H9 (cell line): ENCODE data around the gene POU5F1. TPM values are rescaled to one million over a fixed set of nuclear protein-coding genes. Genes with fewer than 3 reads are reported as not detected.
"Not testable (repeated sequence)": the region's sequence is repeated elsewhere in the genome, so short reads cannot be mapped to it uniquely, and the experiment has no call there.

ENCODE experiments used
- DNase-seq: peaks from one replicate; pipeline ENCODE4 v3.0.0-alpha.2; 2017
- H2AFZ ChIP-seq: one replicate; pipeline ENCODE4 v1.6.1; 2013; ENCODE audit warnings: mild to moderate bottlenecking, low read length, control low read depth, moderate library complexity
- H2AK5ac ChIP-seq: 2 replicates; pipeline ENCODE4 v1.6.1; 2013; ENCODE audit warnings: low read length, control low read depth, mixed read lengths; ENCODE audit not compliant: insufficient read length
- H2BK120ac ChIP-seq: one replicate; pipeline ENCODE4 v1.6.1; 2013; ENCODE audit warnings: low read depth, mild to moderate bottlenecking, low read length, control low read depth, inconsistent platforms; ENCODE audit not compliant: poor library complexity, severe bottlenecking
- H2BK12ac ChIP-seq: 2 replicates; pipeline ENCODE4 v1.6.1; 2013; ENCODE audit warnings: low read length, control low read depth, mixed read lengths, low read depth; ENCODE audit not compliant: insufficient read length
- H2BK15ac ChIP-seq: 2 replicates; pipeline ENCODE4 v1.6.1; 2013; ENCODE audit warnings: low read depth, low read length, control low read depth
- H2BK20ac ChIP-seq: one replicate; pipeline ENCODE4 v1.6.1; 2013; ENCODE audit warnings: low read depth, mild to moderate bottlenecking, low read length, control low read depth, inconsistent platforms; ENCODE audit not compliant: poor library complexity, severe bottlenecking
- H2BK5ac ChIP-seq: 2 replicates; pipeline ENCODE4 v1.6.1; 2013; ENCODE audit warnings: low read length, control low read depth, mixed read lengths; ENCODE audit not compliant: insufficient read length
- H3K14ac ChIP-seq: 2 replicates; pipeline ENCODE4 v1.6.1; 2013; ENCODE audit warnings: low read length, control low read depth; ENCODE audit not compliant: insufficient read depth
- H3K18ac ChIP-seq: 2 replicates; pipeline ENCODE4 v1.6.1; 2013; ENCODE audit warnings: low read depth, mild to moderate bottlenecking, mixed read lengths, low read length, control low read depth; ENCODE audit not compliant: insufficient read length
- H3K23ac ChIP-seq: 2 replicates; pipeline ENCODE4 v1.6.1; 2013; ENCODE audit warnings: low read length, control low read depth, mixed read lengths, low read depth; ENCODE audit not compliant: insufficient read length
- H3K23me2 ChIP-seq: 2 replicates; pipeline ENCODE4 v1.6.1; 2013; ENCODE audit warnings: low read depth, mild to moderate bottlenecking, mixed read lengths, low read length, control low read depth; ENCODE audit not compliant: insufficient read length, poor library complexity, severe bottlenecking
- H3K27ac ChIP-seq: 2 replicates; pipeline ENCODE4 v1.5.1; 2013; ENCODE audit warnings: low read length, control low read depth, mixed read lengths, low read depth; ENCODE audit not compliant: insufficient read length
- H3K27me3 ChIP-seq: 2 replicates; pipeline ENCODE4 v1.6.1; 2013; ENCODE audit warnings: low read length, control low read depth, inconsistent platforms; ENCODE audit not compliant: insufficient read depth
- H3K4ac ChIP-seq: 2 replicates; pipeline ENCODE4 v1.6.1; 2013; ENCODE audit warnings: low read depth, mild to moderate bottlenecking, control low read depth, inconsistent platforms, low read length, moderate library complexity
- H3K4me1 ChIP-seq: 2 replicates; pipeline ENCODE4 v1.6.1; 2013; ENCODE audit warnings: low read length, control low read depth, inconsistent platforms; ENCODE audit not compliant: insufficient read depth
- H3K4me2 ChIP-seq: 2 replicates; pipeline ENCODE4 v1.6.1; 2013; ENCODE audit warnings: low read length, control low read depth, mixed read lengths; ENCODE audit not compliant: insufficient read length, insufficient read depth
- H3K56ac ChIP-seq: 2 replicates; pipeline ENCODE4 v1.6.1; 2013; ENCODE audit warnings: low read depth, mild to moderate bottlenecking, mixed read lengths, low read length, control low read depth; ENCODE audit not compliant: insufficient read length
- H3K79me1 ChIP-seq: 2 replicates; pipeline ENCODE4 v1.6.1; 2013; ENCODE audit warnings: low read depth, mild to moderate bottlenecking, moderate library complexity, low read length, control low read depth, inconsistent platforms; ENCODE audit not compliant: insufficient read depth, poor library complexity, severe bottlenecking
- H3K79me2 ChIP-seq: 2 replicates; pipeline ENCODE4 v1.6.1; 2013; ENCODE audit warnings: low read length, control low read depth, inconsistent platforms; ENCODE audit not compliant: insufficient read depth
- H3K9ac ChIP-seq: 2 replicates; pipeline ENCODE4 v1.6.1; 2013; ENCODE audit warnings: low read length, control low read depth, mixed read lengths; ENCODE audit not compliant: insufficient read length; ENCODE audit errors: extremely low read depth
- H3K9me3 ChIP-seq: one replicate; pipeline ENCODE4 v1.6.1; 2013; ENCODE audit warnings: low read depth, low read length, inconsistent platforms; ENCODE audit not compliant: control insufficient read depth
- H3T11ph ChIP-seq: one replicate; pipeline ENCODE4 v1.6.1; 2013; ENCODE audit warnings: mild to moderate bottlenecking, low read length, control low read depth, inconsistent platforms
- H4K20me1 ChIP-seq: one replicate; pipeline ENCODE4 v1.6.1; 2013; ENCODE audit not compliant: control insufficient read depth, insufficient read length, insufficient read depth
- H4K5ac ChIP-seq: 2 replicates; pipeline ENCODE4 v1.6.1; 2013; ENCODE audit warnings: low read depth, mild to moderate bottlenecking, mixed read lengths, low read length, control low read depth; ENCODE audit not compliant: insufficient read length
- H4K8ac ChIP-seq: replicated peaks from 2 replicates; pipeline ENCODE4 v1.6.1; 2013; ENCODE audit warnings: low read length, control low read depth, mixed read lengths, low read depth; ENCODE audit not compliant: insufficient read length
- H4K91ac ChIP-seq: 2 replicates; pipeline ENCODE4 v1.6.1; 2013; ENCODE audit warnings: low read depth, mild to moderate bottlenecking, moderate library complexity, mixed read lengths, low read length, control low read depth; ENCODE audit not compliant: insufficient read length
- H3K27ac Mint-ChIP-seq, 3 experiments: 2 replicates in 2 of 3; 3 replicates in 1 of 3; pipeline ENCODE4 v1.8.0; 2020 to 2021; ENCODE audit warnings: mixed read lengths in 3 of 3, mild to moderate bottlenecking in 1 of 3, moderate library complexity in 1 of 3
- H3K27me3 Mint-ChIP-seq: 2 replicates; pipeline ENCODE4 v1.8.0; 2021; ENCODE audit warnings: low read depth, mild to moderate bottlenecking, moderate library complexity, mixed read lengths
- H3K36me3 Mint-ChIP-seq, 3 experiments: 2 replicates in 2 of 3; 3 replicates in 1 of 3; pipeline ENCODE4 v1.8.0; 2020 to 2021; ENCODE audit warnings: low read depth in 3 of 3, mixed read lengths in 3 of 3; ENCODE audit not compliant: insufficient read depth in 1 of 3
- H3K4me1 Mint-ChIP-seq, 2 experiments: 2 replicates each; pipeline ENCODE4 v1.8.0; 2020; ENCODE audit warnings: mixed read lengths in 2 of 2
- H3K4me3 Mint-ChIP-seq, 2 experiments: 2 replicates in 1 of 2; 3 replicates in 1 of 2; pipeline ENCODE4 v1.8.0; 2020 to 2021; ENCODE audit warnings: mild to moderate bottlenecking in 2 of 2, mixed read lengths in 2 of 2, moderate library complexity in 1 of 2
- H3K9me3 Mint-ChIP-seq, 2 experiments: 2 replicates in 1 of 2; 3 replicates in 1 of 2; pipeline ENCODE4 v1.8.0; 2020; ENCODE audit warnings: mild to moderate bottlenecking in 2 of 2, mixed read lengths in 2 of 2, moderate library complexity in 1 of 2
- CTCF ChIP-seq: fragments of 200-600 bp; sonication (generic); conservative IDR thresholded peaks from 3 replicates; pipeline ENCODE4 v1.8.0; 2021; ENCODE audit warnings: antibody characterized with exemption, mild to moderate bottlenecking
- WGBS: extraction: QIAGEN DNeasy Blood & Tissue Kit; methylation state at CpG from one replicate; pipeline ENCODE4 v1.1.7; 2013; ENCODE audit warnings: missing lambda C conversion rate, low lambda C conversion rate, mixed read lengths; ENCODE audit not compliant: insufficient read length; ENCODE audit errors: extremely low coverage; 5-methylcytosine and 5-hydroxymethylcytosine counted together
- total RNA-seq: library from RNA; stranded (reverse); gene quantifications from 2 replicates; pipeline ENCODE4 v1.2.1, GENCODE V29; 2021

Gene POU5F1
- total RNA-seq, 1 experiment from 2014 or later = 2,134 TPM

- H2BK120ac ChIP-seq = no peak overlapping the region
- no peak overlapping the region for H3T11ph ChIP-seq
- H4K8ac ChIP-seq = no peak overlapping the region
- peak overlapping the region; percentile 91 for H3K4me3 Mint-ChIP-seq
- H3K9me3 ChIP-seq = no peaks in the 10 kb centered on the region
- peak overlapping the region; percentile 61 for H3K4me2 ChIP-seq
- peaks cover 41% of the 10 kb centered on the region for H3K79me2 ChIP-seq
- H3K27me3 ChIP-seq = no peaks in the 10 kb centered on the region
- H3K9me3 Mint-ChIP-seq = no peaks in the 10 kb centered on the region; a peak in 1 of 5 replicates
- no peak overlapping the region for H3K4ac ChIP-seq
- no peak overlapping the region for H3K56ac ChIP-seq
- peak overlapping the region; percentile 65 for H3K18ac ChIP-seq
- peak overlapping the region; percentile 10 for H3K27ac ChIP-seq
- H2BK20ac ChIP-seq = no peak overlapping the region
- H4K20me1 ChIP-seq = no peaks in the 10 kb centered on the region
- peak overlapping the region; percentile 47 for H2BK5ac ChIP-seq
- peak overlapping the region; percentile 26 for H2BK12ac ChIP-seq
- no peaks in the 10 kb centered on the region; the same call in 1 of the 2 replicates for H3K27me3 Mint-ChIP-seq
- peaks cover 56 to 80% of the 10 kb centered on the region in 2 experiments for H3K4me1 Mint-ChIP-seq
- H4K5ac ChIP-seq = peak overlapping the region; percentile 33
- H2AFZ ChIP-seq = no peak overlapping the region
- peaks cover 22% of the 10 kb centered on the region for H3K23me2 ChIP-seq
- peaks cover 12 to 40% (median 33%) of the 10 kb centered on the region in 3 experiments for H3K36me3 Mint-ChIP-seq
- peak; percentile 64 for DNase-seq
- TF ChIP-seq CTCF = no peak
- peaks cover 10% of the 10 kb centered on the region for H3K4me1 ChIP-seq
- no peak overlapping the region for H2AK5ac ChIP-seq
- H4K91ac ChIP-seq = no peak overlapping the region
- no peak overlapping the region for H3K23ac ChIP-seq
- H2BK15ac ChIP-seq = no peak overlapping the region
- no peaks in the 10 kb centered on the region for H3K79me1 ChIP-seq
- no CpG with 5 or more reads among the region's 10 CpGs for WGBS
- H3K9ac ChIP-seq = peak overlapping the region; percentile 21
- peak overlapping the region; percentile 45; the same call in 1 of the 2 replicates for H3K14ac ChIP-seq
- peak overlapping the region; percentile 98 to 100 (median 98) for H3K27ac Mint-ChIP-seq
Measured at GRCh38 chr6:31170987-31171671, 647 bp upstream of the POU5F1 start.

- not testable (repeated sequence) for H3K9me3 ChIP-seq, H3K27me3 ChIP-seq, H3K56ac ChIP-seq, H4K20me1 ChIP-seq, H2BK12ac ChIP-seq, H2AFZ ChIP-seq, H4K91ac ChIP-seq, H3K4me1 ChIP-seq, H2BK120ac ChIP-seq, H4K8ac ChIP-seq, H2BK5ac ChIP-seq, H3K4ac ChIP-seq, H3K23ac ChIP-seq, H2BK15ac ChIP-seq, H3K18ac ChIP-seq, DNase-seq, H3K9me3 Mint-ChIP-seq, H3K79me1 ChIP-seq, H2AK5ac ChIP-seq, H4K5ac ChIP-seq, H3T11ph ChIP-seq, H3K27me3 Mint-ChIP-seq, H3K27ac ChIP-seq, H2BK20ac ChIP-seq
- H3K4me1 Mint-ChIP-seq = peaks cover 60 to 86% of the 10 kb centered on the region in 2 experiments
- no CpG with 5 or more reads among the region's 23 CpGs for WGBS
- Histone ChIP-seq H3K14ac (peak overlapping the region; percentile 3; the same call in 1 of the 2 replicates), H3K9ac (peak overlapping the region; percentile 94), H3K23me2 (peaks cover 22% of the 10 kb centered on the region), H3K4me2 (peak overlapping the region; percentile 97), H3K79me2 (peaks cover 43% of the 10 kb centered on the region)
- H3K4me3 Mint-ChIP-seq = peak overlapping the region; percentile 91
- H3K36me3 Mint-ChIP-seq = peaks cover 23 to 51% (median 38%) of the 10 kb centered on the region in 3 experiments
- H3K27ac Mint-ChIP-seq = peak overlapping the region; percentile 41 to 100 (median 82)
Measured at GRCh38 chr6:31169858-31170599, 453 bp downstream of the POU5F1 start.
